ENCODE data around the gene CMIP.

GRCh38 chr16:81498351-81498750 lies 53.7 kb downstream of the CMIP start:
- no peak for TF ChIP-seq CTCF (conservative IDR thresholded peaks at IDR 0.05; ENCODE audit: low read depth, low read length)
- no peak for TF ChIP-seq EZH2 (IDR thresholded peaks at IDR 0.05; ENCODE audit: low read length, unreplicated experiment)
